IPS-18c (cell line): ENCODE data around the gene GAL3ST1.
"Not testable (repeated sequence)": the region's sequence is repeated elsewhere in the genome, so short reads cannot be mapped to it uniquely, and the experiment has no call there.

ENCODE experiments used
- H3K4me3 ChIP-seq: 2 replicates; pipeline ENCODE4 v1.7.0; 2013; ENCODE audit warnings: low read depth, mild to moderate bottlenecking, low read length, moderate library complexity; ENCODE audit not compliant: insufficient read depth
- H3K9me3 ChIP-seq: one replicate; pipeline ENCODE4 v1.6.1; 2013; ENCODE audit warnings: mild to moderate bottlenecking, low read length, moderate library complexity; ENCODE audit not compliant: control insufficient read depth, insufficient read depth

GAL3ST1 gene

GRCh38 chr22:30602049-30602448 lies 27.6 kb upstream of the GAL3ST1 start:
- Histone ChIP-seq H3K9me3 (no peaks in the 10 kb centered on the region), H3K4me3 (no peak overlapping the region)

DNA sequence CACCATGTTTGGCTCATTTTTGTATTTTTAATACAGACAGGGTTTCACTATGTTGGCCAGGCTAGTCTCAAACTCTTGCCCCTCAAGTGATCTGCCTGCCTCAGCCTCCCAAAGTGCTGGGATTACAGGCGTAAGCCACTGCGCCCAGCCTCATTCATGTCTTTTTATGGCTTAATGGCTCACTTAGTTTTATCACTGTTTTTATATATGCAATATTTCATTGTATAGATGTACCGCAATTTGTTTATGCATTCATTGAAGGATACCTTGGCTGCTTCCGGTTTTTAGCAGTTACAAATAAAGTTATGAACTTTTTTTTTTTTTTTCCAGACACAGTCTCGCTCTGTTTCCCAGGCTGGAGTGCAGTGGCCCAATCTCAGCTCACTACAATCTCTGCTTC lies 27.0 kb upstream of the GAL3ST1 start:
- no peak overlapping the region for H3K4me3 ChIP-seq
- H3K9me3 ChIP-seq: no peaks in the 10 kb centered on the region

- Histone ChIP-seq H3K9me3 (no peaks in the 10 kb centered on the region), H3K4me3 (no peak overlapping the region)
Measured at GRCh38 chr22:30600921-30601320, 26.5 kb upstream of the GAL3ST1 start.

- H3K4me3 ChIP-seq: no peak overlapping the region
Measured at GRCh38 chr22:30598986-30599385, 24.5 kb upstream of the GAL3ST1 start.

GRCh38 chr22:30596886-30597285 lies 22.4 kb upstream of the GAL3ST1 start:
- Histone ChIP-seq H3K9me3 (no peaks in the 10 kb centered on the region), H3K4me3 (peak overlapping the region; percentile 3; the same call in 1 of the 2 replicates)

More at GRCh38 chr22:30598986-30599385, 24.5 kb upstream of the GAL3ST1 start:
- no peaks in the 10 kb centered on the region for H3K9me3 ChIP-seq

DNA sequence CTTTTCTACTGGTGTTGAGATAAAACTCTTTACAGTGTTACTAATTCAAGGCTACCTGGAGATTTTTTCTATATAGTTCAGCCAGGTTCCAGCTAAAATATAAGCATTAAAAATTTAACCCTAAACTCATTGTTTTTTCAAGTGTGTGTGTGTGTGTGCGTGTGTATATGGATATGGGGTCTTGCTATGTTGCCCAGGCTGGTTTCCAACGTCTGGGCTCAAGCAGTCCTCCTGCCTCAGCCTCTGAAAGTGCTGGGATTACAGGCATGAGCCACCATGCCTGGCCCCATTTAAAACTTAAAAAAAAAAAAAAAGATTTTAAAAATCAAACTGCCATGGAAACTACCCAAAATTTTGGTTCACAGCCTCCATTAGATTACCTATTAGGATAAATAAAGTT lies 21.7 kb upstream of the GAL3ST1 start:
- no peaks in the 10 kb centered on the region for H3K9me3 ChIP-seq
- H3K4me3 ChIP-seq: no peak overlapping the region

- H3K9me3 ChIP-seq, H3K4me3 ChIP-seq: not testable (repeated sequence)
Measured at GRCh38 chr22:30592360-30592713, 17.9 kb upstream of the GAL3ST1 start.

- H3K9me3 ChIP-seq: no peaks in the 10 kb centered on the region
Measured at GRCh38 chr22:30591588-30592359, 17.3 kb upstream of the GAL3ST1 start, which contains the start of gene PES1. TSS of gene PES1 (minus strand) at chr22:30591910. CDS start at chr22:30591833, 77 bp downstream.

GRCh38 chr22:30591191-30591587 lies 16.7 kb upstream of the GAL3ST1 start:
- Histone ChIP-seq H3K9me3 (no peaks in the 10 kb centered on the region), H3K4me3 (peak overlapping the region; percentile 86)

More at GRCh38 chr22:30591588-30592359, 17.3 kb upstream of the GAL3ST1 start, which contains the start of gene PES1:
- H3K4me3 ChIP-seq: peak within 1 kb of the TSS; percentile 86

DNA sequence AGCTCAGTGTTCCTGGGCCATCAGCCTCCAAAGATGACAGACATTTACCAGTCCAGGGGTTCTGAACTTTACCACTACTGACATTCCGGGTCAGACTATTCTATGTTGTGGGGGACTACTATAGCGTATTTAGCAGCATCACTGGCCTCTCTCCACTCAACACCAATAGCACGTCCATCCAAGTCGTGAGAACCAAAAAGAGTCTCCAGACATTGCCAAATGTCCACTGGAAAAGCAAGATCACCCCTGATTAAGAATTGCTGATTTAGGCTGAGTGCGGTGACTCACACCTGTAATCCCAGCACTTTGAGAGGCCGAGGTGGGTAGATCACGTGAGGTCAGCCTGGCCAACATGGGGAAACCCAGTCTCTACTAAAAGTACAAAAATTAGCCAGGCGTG lies 11.9 kb upstream of the GAL3ST1 start:
- H3K4me3 ChIP-seq: no peak overlapping the region
- H3K9me3 ChIP-seq: no peaks in the 10 kb centered on the region

DNA sequence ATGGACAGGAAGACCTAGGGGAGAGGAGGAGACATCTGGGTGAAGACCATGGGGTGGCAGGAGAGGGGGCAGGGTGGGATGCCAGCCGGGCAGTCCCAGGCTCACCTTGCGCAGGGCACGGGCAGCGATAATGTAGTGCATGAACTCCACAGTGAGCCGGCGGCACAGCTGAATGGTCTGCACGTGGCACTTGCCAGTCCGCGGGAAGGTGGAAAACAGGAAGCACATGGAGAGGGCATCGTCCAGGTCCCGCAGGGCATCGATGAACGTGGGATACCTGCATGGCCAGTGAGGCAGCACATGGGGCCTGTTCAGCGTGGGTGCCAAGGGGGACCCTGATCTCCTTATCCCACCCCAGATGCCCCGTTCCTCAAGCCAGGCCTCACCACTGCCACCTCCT lies 10.0 kb upstream of the GAL3ST1 start:
- no peak overlapping the region for H3K4me3 ChIP-seq
- no peaks in the 10 kb centered on the region for H3K9me3 ChIP-seq

GRCh38 chr22:30582788-30583545 lies 8.5 kb upstream of the GAL3ST1 start:
- no peak overlapping the region for H3K4me3 ChIP-seq
- no peaks in the 10 kb centered on the region for H3K9me3 ChIP-seq

- Histone ChIP-seq H3K9me3 (no peaks in the 10 kb centered on the region), H3K4me3 (no peak overlapping the region)
Measured at GRCh38 chr22:30582051-30582450, 7.6 kb upstream of the GAL3ST1 start.

DNA sequence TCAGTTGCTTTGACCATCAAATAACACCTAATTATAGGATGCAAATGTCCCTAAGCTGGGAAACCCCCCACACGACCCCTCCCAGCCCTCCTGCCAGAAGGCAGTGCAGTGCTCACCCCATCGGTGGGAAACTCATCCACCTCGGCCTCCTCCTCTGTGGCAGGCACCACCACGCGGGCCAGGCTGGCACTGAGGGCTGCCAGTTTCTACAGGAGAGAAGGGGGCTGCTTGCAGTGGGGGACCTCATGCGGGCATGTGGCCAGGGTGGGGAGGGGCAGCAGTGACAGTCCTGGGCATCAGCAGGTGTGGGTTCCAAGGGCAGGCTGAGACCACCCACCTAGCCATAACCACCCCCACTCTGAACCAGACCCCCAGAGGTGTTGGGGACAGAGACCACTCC lies 6.4 kb upstream of the GAL3ST1 start:
- Histone ChIP-seq H3K9me3 (no peaks in the 10 kb centered on the region), H3K4me3 (no peak overlapping the region)

GRCh38 chr22:30578481-30578880 lies 4.0 kb upstream of the GAL3ST1 start:
- no peaks in the 10 kb centered on the region for H3K9me3 ChIP-seq
- H3K4me3 ChIP-seq: no peak overlapping the region

DNA sequence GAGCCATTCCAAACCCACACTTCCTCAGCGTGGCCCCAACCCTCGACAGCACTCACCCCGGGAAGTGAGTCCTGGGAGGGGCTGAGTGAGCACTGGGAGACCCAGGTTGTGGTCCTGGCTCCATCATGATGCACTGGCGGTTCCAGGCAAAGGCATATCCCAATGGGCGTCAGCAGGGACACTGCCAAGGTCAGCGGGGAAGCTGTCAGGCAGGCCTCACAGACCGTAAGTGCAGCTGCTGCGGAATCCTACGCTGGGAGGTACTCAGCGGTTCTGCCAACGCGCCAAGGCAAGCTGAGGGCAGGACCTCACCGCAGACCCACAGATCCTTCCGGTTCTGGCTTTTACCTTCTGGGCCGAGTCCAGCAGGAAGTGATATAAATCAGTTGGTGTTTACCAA lies 1.4 kb upstream of the GAL3ST1 start:
- no peaks in the 10 kb centered on the region for H3K9me3 ChIP-seq

DNA sequence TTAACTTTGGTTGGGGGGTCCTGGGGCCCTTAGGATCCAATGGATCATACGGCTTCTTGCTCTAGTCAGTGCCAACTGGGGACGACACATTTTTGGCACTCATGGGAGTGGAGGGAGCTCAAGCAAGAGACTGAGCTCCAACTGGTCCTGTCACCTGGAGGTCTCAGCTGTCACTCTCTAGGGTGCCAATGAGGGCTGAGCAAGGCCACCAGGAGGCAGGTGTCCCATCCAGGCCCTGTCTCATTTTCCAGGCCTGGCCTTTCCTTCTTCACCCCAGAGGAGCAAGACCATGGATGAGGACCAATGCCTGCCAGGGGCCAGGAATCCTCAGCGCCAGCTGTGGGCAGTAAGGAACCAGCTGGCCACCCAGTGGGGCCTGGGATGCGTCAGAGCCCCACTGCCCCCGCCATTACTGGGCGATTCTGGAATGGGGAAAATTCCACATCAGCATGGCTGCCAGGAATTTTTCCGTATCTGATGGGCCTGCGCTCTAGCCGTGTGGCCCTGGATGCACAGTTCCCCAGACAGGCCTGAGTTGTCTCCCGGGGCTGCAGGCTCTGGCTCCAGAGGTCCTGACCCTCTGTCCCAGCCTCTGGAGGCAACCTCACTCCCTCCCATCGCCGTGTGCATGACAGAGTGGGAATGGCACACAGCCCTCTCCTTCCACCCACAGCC lies 669 bp upstream of the GAL3ST1 start:
- Histone ChIP-seq H3K9me3 (no peaks in the 10 kb centered on the region), H3K4me3 (peak overlapping the region; percentile 50)

More for the DNA sequence above, 1.4 kb upstream of the GAL3ST1 start:
- no peak overlapping the region for H3K4me3 ChIP-seq
